ENCODE data around the gene ZBED4.
"Not testable (repeated sequence)": the region's sequence is repeated elsewhere in the genome, so short reads cannot be mapped to it uniquely, and the experiment has no call there.

ZBED4 gene

DNA sequence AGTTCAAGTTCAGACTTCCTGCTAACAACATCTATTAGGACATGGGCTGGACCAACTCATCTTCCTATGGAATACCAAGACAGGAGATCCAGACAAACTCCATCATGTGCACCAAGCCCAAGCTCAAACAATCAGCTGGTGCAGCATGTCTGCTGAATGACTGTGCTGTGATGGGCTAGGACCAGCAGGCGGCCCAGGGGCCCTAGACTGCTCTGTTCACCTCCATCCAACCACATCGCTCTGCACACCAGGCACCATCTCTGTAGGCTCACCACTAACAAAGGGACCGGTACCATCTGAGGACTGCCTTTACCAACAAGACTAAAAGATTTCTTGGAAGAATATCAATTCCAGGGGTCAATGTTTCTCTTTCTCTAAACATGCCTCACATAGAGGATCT, 36.3 kb upstream of the ZBED4 start:
- no peak for DNase-seq (ENCODE audit: extremely low read depth, insufficient read length)
- TF ChIP-seq, protein P1, sequence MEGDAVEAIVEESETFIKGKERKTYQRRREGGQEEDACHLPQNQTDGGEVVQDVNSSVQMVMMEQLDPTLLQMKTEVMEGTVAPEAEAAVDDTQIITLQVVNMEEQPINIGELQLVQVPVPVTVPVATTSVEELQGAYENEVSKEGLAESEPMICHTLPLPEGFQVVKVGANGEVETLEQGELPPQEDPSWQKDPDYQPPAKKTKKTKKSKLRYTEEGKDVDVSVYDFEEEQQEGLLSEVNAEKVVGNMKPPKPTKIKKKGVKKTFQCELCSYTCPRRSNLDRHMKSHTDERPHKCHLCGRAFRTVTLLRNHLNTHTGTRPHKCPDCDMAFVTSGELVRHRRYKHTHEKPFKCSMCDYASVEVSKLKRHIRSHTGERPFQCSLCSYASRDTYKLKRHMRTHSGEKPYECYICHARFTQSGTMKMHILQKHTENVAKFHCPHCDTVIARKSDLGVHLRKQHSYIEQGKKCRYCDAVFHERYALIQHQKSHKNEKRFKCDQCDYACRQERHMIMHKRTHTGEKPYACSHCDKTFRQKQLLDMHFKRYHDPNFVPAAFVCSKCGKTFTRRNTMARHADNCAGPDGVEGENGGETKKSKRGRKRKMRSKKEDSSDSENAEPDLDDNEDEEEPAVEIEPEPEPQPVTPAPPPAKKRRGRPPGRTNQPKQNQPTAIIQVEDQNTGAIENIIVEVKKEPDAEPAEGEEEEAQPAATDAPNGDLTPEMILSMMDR (IDR thresholded peaks at IDR 0.05; ENCODE audit: insufficient read depth, low read length, poor library complexity, severe bottlenecking): no peak
- Histone ChIP-seq H3K27me3 (replicated peaks; ENCODE audit: control insufficient read depth, insufficient read depth, low read length) (no peaks in the 10 kb centered on the region), H3K36me3 (ENCODE audit: control insufficient read depth, insufficient read depth, low read length) (peaks cover 31% of the 10 kb centered on the region), H3K4me3 (replicated peaks; ENCODE audit: low read depth, low read length) (no peak overlapping the region)

DNA sequence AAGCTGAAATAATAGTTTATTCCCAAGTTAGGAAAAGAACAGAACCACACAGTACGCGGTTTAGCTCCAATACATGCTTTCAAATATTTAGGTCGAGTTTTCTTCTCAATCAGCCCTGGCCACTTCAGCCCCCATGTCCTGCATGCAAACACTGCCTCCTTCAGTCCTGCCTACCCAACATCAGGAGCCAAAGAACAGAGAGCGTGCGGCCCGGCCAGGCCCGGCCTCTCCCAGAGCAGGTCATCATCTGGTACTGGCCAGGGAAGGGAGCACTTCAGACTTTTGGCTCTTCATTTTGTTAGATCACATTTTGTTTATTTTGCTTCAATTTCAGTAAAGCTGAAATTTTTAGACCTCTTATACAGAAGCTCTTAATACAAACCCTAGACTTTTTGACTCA, 32.7 kb upstream of the ZBED4 start:
- TF ChIP-seq, protein P1 (IDR thresholded peaks at IDR 0.05; ENCODE audit: insufficient read depth, low read length, poor library complexity, severe bottlenecking): no peak
- peaks cover 34% of the 10 kb centered on the region for H3K36me3 ChIP-seq (ENCODE audit: control insufficient read depth, insufficient read depth, low read length)
- DNase-seq (ENCODE audit: extremely low read depth, insufficient read length): no peak
- H3K27me3 ChIP-seq (replicated peaks; ENCODE audit: control insufficient read depth, insufficient read depth, low read length): no peaks in the 10 kb centered on the region
- no peak overlapping the region for H3K4me3 ChIP-seq (replicated peaks; ENCODE audit: low read depth, low read length)

DNA sequence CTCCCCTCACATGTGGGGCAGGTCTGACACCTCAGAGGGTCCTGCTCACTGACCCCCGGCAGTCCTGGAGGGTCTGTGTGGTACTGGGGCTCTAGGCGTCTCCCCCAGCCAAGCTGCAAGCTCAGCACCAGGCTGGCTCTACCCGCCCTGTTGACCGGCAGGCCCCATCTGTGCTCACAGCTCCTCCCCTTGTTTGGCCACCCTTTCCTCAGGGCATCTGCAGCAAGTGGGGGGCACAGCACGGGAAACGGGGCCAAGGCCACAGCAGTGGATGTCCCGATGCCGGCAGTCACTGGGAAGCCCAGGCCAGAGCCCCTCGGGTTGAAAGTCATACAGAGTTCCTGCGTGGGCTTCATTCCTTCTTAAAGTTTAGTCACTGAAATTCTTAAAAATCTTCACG, 31.9 kb upstream of the ZBED4 start:
- DNase-seq (ENCODE audit: extremely low read depth, insufficient read length); H3K4me3 ChIP-seq (replicated peaks; ENCODE audit: low read depth, low read length); H3K27me3 ChIP-seq (replicated peaks; ENCODE audit: control insufficient read depth, insufficient read depth, low read length): not testable (repeated sequence)
- peaks cover 29% of the 10 kb centered on the region for H3K36me3 ChIP-seq (ENCODE audit: control insufficient read depth, insufficient read depth, low read length)

DNA sequence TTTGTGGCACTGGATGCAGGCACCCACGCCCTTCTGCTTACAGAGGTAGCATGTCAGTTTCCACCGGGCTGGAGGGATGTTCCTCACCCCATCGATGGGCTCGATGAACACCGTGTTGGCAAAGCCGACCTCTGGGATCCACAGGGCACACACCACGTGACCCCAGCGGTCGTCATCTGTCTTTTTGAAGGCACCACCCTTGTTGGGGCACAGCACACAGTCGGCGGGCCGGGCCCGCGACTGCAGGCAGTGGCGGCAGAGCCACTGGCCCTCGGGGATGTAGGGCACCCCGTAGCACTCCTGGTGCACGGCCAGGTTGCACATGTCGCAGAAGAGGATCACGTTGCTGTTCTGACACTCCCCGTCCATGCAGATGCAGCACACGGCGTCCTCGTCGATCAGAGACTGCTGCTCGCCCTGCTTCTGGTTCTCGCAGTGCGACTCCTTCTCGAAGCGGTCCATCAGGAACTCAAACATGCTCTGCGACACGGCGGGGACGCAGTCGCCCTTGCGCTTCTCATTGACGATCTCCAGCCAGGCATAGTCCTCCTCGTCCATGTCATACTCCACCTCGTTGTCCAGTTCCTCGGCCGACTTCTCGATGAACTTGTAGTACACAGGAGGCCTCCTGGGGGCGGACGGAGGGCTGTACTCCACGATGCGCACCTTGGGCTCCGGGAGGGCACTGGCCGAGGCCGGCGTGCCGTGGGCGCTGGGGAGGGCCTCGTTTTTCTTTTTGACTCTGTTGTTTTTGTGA, 30.2 kb upstream of the ZBED4 start:
- H3K27me3 ChIP-seq (replicated peaks; ENCODE audit: control insufficient read depth, insufficient read depth, low read length): no peaks in the 10 kb centered on the region
- H3K36me3 ChIP-seq (ENCODE audit: control insufficient read depth, insufficient read depth, low read length): peaks cover 23% of the 10 kb centered on the region
- TF ChIP-seq, protein P1 (IDR thresholded peaks at IDR 0.05; ENCODE audit: insufficient read depth, low read length, poor library complexity, severe bottlenecking): no peak
- DNase-seq (ENCODE audit: extremely low read depth, insufficient read length): no peak
- H3K4me3 ChIP-seq (replicated peaks; ENCODE audit: low read depth, low read length): no peak overlapping the region

DNA sequence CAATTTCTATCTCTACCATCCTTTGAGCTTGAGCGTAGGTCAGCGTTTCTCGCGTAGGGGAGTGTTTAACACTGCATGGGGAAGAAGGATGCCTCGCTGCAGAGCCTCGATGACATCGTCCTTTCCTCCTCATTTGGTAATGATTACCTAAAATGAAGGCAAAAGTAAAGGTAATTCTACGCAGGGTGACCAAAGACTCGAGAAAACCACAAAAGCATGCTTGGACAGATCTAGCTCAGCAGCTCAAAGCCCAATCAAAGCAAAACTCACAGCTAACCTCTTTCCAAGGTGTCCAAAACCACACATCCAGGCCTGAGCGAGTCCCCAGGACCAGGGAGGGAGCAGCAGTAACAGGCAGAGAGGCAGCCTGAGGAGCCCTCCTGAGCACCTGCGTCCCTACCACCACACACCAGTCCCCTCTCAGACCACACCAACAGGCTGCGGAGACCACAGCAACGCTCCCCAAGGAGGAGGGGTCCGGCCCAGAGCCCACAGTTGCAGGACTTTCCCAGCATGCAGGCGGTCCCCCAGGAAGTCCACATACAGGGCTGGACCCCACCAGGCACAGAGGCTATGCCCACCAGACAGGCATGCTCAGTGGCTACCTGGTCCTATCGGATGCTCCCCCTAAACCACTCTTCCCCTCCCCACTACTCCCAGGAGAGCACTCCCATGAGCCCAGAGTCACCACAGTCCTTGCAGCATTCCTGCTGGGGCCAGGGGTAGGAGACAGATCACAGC, 29.3 kb upstream of the ZBED4 start:
- DNase-seq (ENCODE audit: extremely low read depth, insufficient read length): no peak
- H3K4me3 ChIP-seq (replicated peaks; ENCODE audit: low read depth, low read length): no peak overlapping the region
- TF ChIP-seq, protein P1 (IDR thresholded peaks at IDR 0.05; ENCODE audit: insufficient read depth, low read length, poor library complexity, severe bottlenecking): no peak
- H3K27me3 ChIP-seq (replicated peaks; ENCODE audit: control insufficient read depth, insufficient read depth, low read length): no peaks in the 10 kb centered on the region
- peaks cover 23% of the 10 kb centered on the region for H3K36me3 ChIP-seq (ENCODE audit: control insufficient read depth, insufficient read depth, low read length)

DNA sequence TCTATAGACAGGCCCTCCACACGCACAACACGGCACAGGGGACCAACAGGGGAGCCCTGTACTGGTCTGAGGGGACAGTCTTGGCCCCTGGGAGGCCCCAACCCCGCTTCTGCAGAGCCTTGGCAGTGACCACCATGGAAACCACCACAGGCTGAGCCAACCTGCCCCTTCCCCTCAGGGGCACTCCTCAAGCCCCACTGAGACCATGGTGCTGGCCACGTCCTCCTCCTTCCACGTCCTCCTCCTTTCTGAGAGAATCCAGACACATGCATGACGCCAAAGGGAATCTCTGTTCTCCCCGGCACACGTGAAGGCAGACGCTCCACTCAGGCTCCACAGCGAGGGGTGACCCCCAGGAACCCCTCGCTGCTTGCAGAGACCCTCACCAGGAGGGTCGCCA, 28.7 kb upstream of the ZBED4 start:
- TF ChIP-seq, protein P1 (IDR thresholded peaks at IDR 0.05; ENCODE audit: insufficient read depth, low read length, poor library complexity, severe bottlenecking): no peak
- DNase-seq (ENCODE audit: extremely low read depth, insufficient read length): no peak
- no peaks in the 10 kb centered on the region for H3K27me3 ChIP-seq (replicated peaks; ENCODE audit: control insufficient read depth, insufficient read depth, low read length)
- peaks cover 23% of the 10 kb centered on the region for H3K36me3 ChIP-seq (ENCODE audit: control insufficient read depth, insufficient read depth, low read length)
- peak overlapping the region; percentile 87; the same call in 1 of the 2 replicates for H3K4me3 ChIP-seq (replicated peaks; ENCODE audit: low read depth, low read length)
